GM18520 (cell line): ENCODE measurements around the gene CS.
"Not testable (repeated sequence)": the region's sequence is repeated elsewhere in the genome, so short reads cannot be mapped to it uniquely, and the experiment has no call there.

Experiments used
- ATAC-seq: cut with Tn5 transposase; IDR thresholded peaks from one replicate; pipeline ENCODE4 v1.9.1; 2021; ENCODE audit not compliant: unreplicated experiment

The CS gene

GRCh38 chr12:56321027-56321426, 20.9 kb upstream of the CS start:
- ATAC-seq, result no peak

- ATAC-seq, result no peak
Observed at GRCh38 chr12:56317675-56318074, 17.5 kb upstream of the CS start.

- ATAC-seq, result peak; percentile 83
Observed at GRCh38 chr12:56315622-56316473, 15.7 kb upstream of the CS start, which contains the start of gene CNPY2. Gene CNPY2, minus strand, starts transcription at chr12:56315988. Its CDS starts 771 bp downstream, at chr12:56315217.

- ATAC-seq, result no peak
Observed at GRCh38 chr12:56315249-56315621, 15.1 kb upstream of the CS start.

- ATAC-seq, result no peak
Observed at GRCh38 chr12:56311003-56311402, 10.9 kb upstream of the CS start.

- no peak for ATAC-seq
Observed at GRCh38 chr12:56308714-56309113, 8.6 kb upstream of the CS start.

GRCh38 chr12:56307221-56307965, 7.3 kb upstream of the CS start:
- no peak for ATAC-seq

- no peak for ATAC-seq
Observed at GRCh38 chr12:56304872-56305590, 4.9 kb upstream of the CS start.

GRCh38 chr12:56304276-56304675, 4.1 kb upstream of the CS start:
- ATAC-seq, result no peak

GRCh38 chr12:56300644-56301464, 724 bp upstream of the CS start:
- no peak for ATAC-seq

- ATAC-seq, result no peak
Observed at GRCh38 chr12:56299308-56299852, 750 bp downstream of the CS start.

- ATAC-seq, result no peak
Observed at GRCh38 chr12:56298828-56299227, 1.3 kb downstream of the CS start.

- no peak for ATAC-seq
Observed at GRCh38 chr12:56297400-56297799, 2.7 kb downstream of the CS start.

GRCh38 chr12:56296295-56296694, 3.8 kb downstream of the CS start:
- no peak for ATAC-seq

GRCh38 chr12:56293795-56294194, 6.3 kb downstream of the CS start:
- ATAC-seq, result no peak

- no peak for ATAC-seq
Observed at GRCh38 chr12:56288705-56289387, 11.3 kb downstream of the CS start.

- ATAC-seq, result no peak
Observed at GRCh38 chr12:56286044-56286830, 13.9 kb downstream of the CS start.

GRCh38 chr12:56284263-56284662, 15.9 kb downstream of the CS start:
- not testable (repeated sequence) for ATAC-seq

- no peak for ATAC-seq
Observed at GRCh38 chr12:56282579-56282978, 17.6 kb downstream of the CS start.
